ENCODE results near the gene SMYD3.

- TF ChIP-seq CTCF (IDR thresholded peaks at IDR 0.05) (no peak), RFX5 (IDR thresholded peaks at IDR 0.05) (no peak), REST (IDR thresholded peaks at IDR 0.05) (no peak), JUN (IDR thresholded peaks at IDR 0.05) (no peak), NR3C1 (IDR thresholded peaks at IDR 0.05) (no peak), KDM5A (IDR thresholded peaks at IDR 0.05) (no peak), POLR2AphosphoS2 (conservative IDR thresholded peaks at IDR 0.05; ENCODE audit: low read length) (no peak), HDAC2 (IDR thresholded peaks at IDR 0.05) (no peak), EP300 (IDR thresholded peaks at IDR 0.05) (no peak), FOXS1 (CRISPR knock-in tag; IDR thresholded peaks at IDR 0.05) (no peak), POLR2A (IDR thresholded peaks at IDR 0.05; ENCODE audit: low read length) (no peak), PBX3 (IDR thresholded peaks at IDR 0.05) (no peak), ZSCAN20 (CRISPR knock-in tag; IDR thresholded peaks at IDR 0.05) (no peak)
These were observed 62.5 kb downstream of the SMYD3 start for GRCh38 chr1:246444617-246445016.
